NCI-H524 (cell line): Measurements from ENCODE around the gene WASL.
A peak's percentile ranks its signal among the peaks of the same experiment; 100 is the strongest.
"Not testable (repeated sequence)": the region's sequence is repeated elsewhere in the genome, so short reads cannot be mapped to it uniquely, and the experiment has no call there.

ENCODE experiments used
- DNase-seq, 2 experiments: peaks; one replicate each; lab custom pipeline; 2025; lab: John Stamatoyannopoulos, UW

Gene WASL

GRCh38 chr7:123769371-123769770, 20.6 kb upstream of the WASL start:
- no peak for DNase-seq

- peak; percentile 3 to 29 for DNase-seq
These were observed 19.7 kb upstream of the WASL start for GRCh38 chr7:123768493-123768892.

- no peak for DNase-seq
These were observed 14.4 kb upstream of the WASL start for GRCh38 chr7:123763191-123763661.

- DNase-seq: no peak
These were observed 12.9 kb upstream of the WASL start for GRCh38 chr7:123761729-123762128.

GRCh38 chr7:123757095-123757494, 8.3 kb upstream of the WASL start:
- DNase-seq: no peak

- DNase-seq: no peak
These were observed 6.5 kb upstream of the WASL start for GRCh38 chr7:123755338-123755737.

- DNase-seq: no peak
These were observed 5.6 kb upstream of the WASL start for GRCh38 chr7:123754271-123754871.

- DNase-seq: no peak
These were observed 3.7 kb upstream of the WASL start for GRCh38 chr7:123752534-123752933.

GRCh38 chr7:123751821-123752220, 3.0 kb upstream of the WASL start:
- no peak for DNase-seq

GRCh38 chr7:123750389-123751230, 1.8 kb upstream of the WASL start:
- DNase-seq: peak in 1 of 2 experiments; percentile 11

- DNase-seq: peak in 1 of 2 experiments; percentile 80
These were observed 694 bp upstream of the WASL start for GRCh38 chr7:123749537-123749857.

- no peak for DNase-seq
These were observed 551 bp downstream of the WASL start for GRCh38 chr7:123748171-123748733.

GRCh38 chr7:123747620-123748141, 1.1 kb downstream of the WASL start:
- peak; percentile 64 to 75 for DNase-seq

- DNase-seq: no peak
These were observed 1.8 kb downstream of the WASL start for GRCh38 chr7:123746931-123747488.

- no peak for DNase-seq
These were observed 2.7 kb downstream of the WASL start for GRCh38 chr7:123746055-123746454.

GRCh38 chr7:123745437-123745836, 3.4 kb downstream of the WASL start:
- no peak for DNase-seq

- DNase-seq: no peak
These were observed 4.4 kb downstream of the WASL start for GRCh38 chr7:123744416-123744815.

GRCh38 chr7:123741940-123742339, 6.9 kb downstream of the WASL start:
- DNase-seq: no peak

- DNase-seq: no peak
These were observed 10.0 kb downstream of the WASL start for GRCh38 chr7:123738808-123739207.

GRCh38 chr7:123738356-123738755, 10.4 kb downstream of the WASL start:
- DNase-seq: no peak

GRCh38 chr7:123737168-123737674, 11.6 kb downstream of the WASL start:
- DNase-seq: not testable (repeated sequence)

GRCh38 chr7:123735539-123735938, 13.3 kb downstream of the WASL start:
- DNase-seq: no peak
